HG03469 (cell line): ENCODE measurements around the gene HAND2.

Experiments
- ATAC-seq: cut with Tn5 transposase; IDR thresholded peaks from one replicate; pipeline ENCODE4 v1.9.1; 2021; ENCODE audit warnings: mild to moderate bottlenecking, moderate library complexity, moderate number of reproducible peaks; ENCODE audit not compliant: unreplicated experiment

Gene HAND2

DNA sequence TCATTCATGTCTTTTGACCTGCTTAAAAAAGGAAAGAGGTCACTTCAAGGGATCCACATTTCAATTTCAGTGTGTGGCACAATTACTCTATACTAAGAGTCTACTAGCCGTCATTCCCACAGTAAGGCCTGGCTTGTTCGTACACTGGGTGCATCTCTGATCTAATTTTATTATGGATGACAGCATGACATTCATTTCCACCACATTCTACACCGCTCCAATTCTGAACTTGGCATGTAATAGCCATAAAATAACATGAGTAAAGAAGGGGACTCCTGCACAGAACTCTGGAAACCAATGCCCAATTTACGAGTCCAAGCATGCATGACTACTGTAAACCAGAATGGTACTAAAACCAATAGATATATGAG lies 51.1 kb downstream of the HAND2 start:
- no peak for ATAC-seq

- no peak for ATAC-seq
Measured at GRCh38 chr4:173478201-173478912, 51.7 kb downstream of the HAND2 start.

DNA sequence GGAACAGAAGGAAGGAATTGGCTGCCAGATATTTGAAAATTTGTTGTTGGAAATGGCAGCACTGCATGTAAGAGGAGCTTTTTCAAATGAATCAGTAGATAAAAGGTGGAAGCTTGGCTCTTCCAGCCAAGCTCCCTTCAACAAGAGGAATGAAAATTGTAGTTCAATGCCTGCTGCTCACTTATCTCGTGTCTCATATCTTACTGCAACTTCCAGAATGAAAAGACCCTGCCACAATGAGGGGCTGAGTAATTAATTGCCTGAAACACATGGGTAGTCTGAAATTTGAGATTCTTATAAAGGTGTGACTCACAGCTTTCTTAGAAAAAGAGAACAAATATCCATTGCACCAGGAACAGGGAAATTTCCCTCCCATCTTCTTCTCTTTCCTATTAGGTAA lies 53.0 kb downstream of the HAND2 start:
- no peak for ATAC-seq
